Activated T-helper 1 cell treated with anti-CD3 and anti-CD28 coated beads, Interleukin-12 subunit alpha, Interleukin-12 subunit beta, Interleukin-2, Interleukin-4 antibody, amounts not matched to agents 30 ng/mL and 10 ng/mL and 1 ng/mL, durations not matched to agents 14 hours and 24 hours and 36 hours (primary cell): ENCODE data around the gene CBX8. TPM values are rescaled to one million over a fixed set of nuclear protein-coding genes. Genes with fewer than 3 reads are reported as not detected.
A peak's percentile ranks its signal among the peaks of the same experiment; 100 is the strongest.
"Not testable (repeated sequence)": the region's sequence is repeated elsewhere in the genome, so short reads cannot be mapped to it uniquely, and the experiment has no call there.

ENCODE experiments used
- DNase-seq: peaks from one replicate; pipeline ENCODE4 v3.0.0; 2021; ENCODE audit warnings: low spot score
- H3K27ac Mint-ChIP-seq: one replicate; pipeline ENCODE4 v1.8.0; 2021; ENCODE audit warnings: mild to moderate bottlenecking, mixed read lengths
- H3K27me3 Mint-ChIP-seq: one replicate; pipeline ENCODE4 v1.8.0; 2022; ENCODE audit warnings: mild to moderate bottlenecking, moderate library complexity, mixed read lengths; ENCODE audit not compliant: insufficient read depth
- H3K36me3 Mint-ChIP-seq: one replicate; pipeline ENCODE4 v1.8.0; 2021; ENCODE audit warnings: low read depth, mixed read lengths
- H3K4me1 Mint-ChIP-seq: one replicate; pipeline ENCODE4 v1.8.0; 2021; ENCODE audit warnings: low read depth, mixed read lengths
- H3K4me3 Mint-ChIP-seq: one replicate; pipeline ENCODE4 v1.8.0; 2021; ENCODE audit warnings: mild to moderate bottlenecking, moderate library complexity, mixed read lengths
- H3K9me3 Mint-ChIP-seq: one replicate; pipeline ENCODE4 v1.8.0; 2021; ENCODE audit warnings: mixed read lengths
- intact Hi-C: fragments of 100-400 bp; cut with micrococcal nuclease; formaldehyde crosslinking; loops from one replicate; pipeline ENCODE4 v1.15.1; 2024
- total RNA-seq: library from RNA; stranded (reverse); gene quantifications from 2 replicates; pipeline ENCODE4 v1.2.3, GENCODE V29; 2022

The CBX8 gene
- total RNA-seq, 1 donor from 2014 or later, result 6.2 TPM

GRCh38 chr17:79758271-79758670, 38.6 kb downstream of the CBX8 start:
- no peak overlapping the region for H3K4me3 Mint-ChIP-seq
- H3K27ac Mint-ChIP-seq, result no peak overlapping the region
- no peak for DNase-seq
- no peaks in the 10 kb centered on the region for H3K9me3 Mint-ChIP-seq
- H3K4me1 Mint-ChIP-seq, result no peaks in the 10 kb centered on the region
- H3K27me3 Mint-ChIP-seq, result peaks cover 11% of the 10 kb centered on the region
- intact Hi-C loops, result no loop called here
- H3K36me3 Mint-ChIP-seq, result no peaks in the 10 kb centered on the region

GRCh38 chr17:79757140-79757745, 39.6 kb downstream of the CBX8 start:
- no peaks in the 10 kb centered on the region for H3K4me1 Mint-ChIP-seq
- intact Hi-C loops, result no loop called here
- no peak for DNase-seq
- peaks cover 10% of the 10 kb centered on the region for H3K27me3 Mint-ChIP-seq
- H3K27ac Mint-ChIP-seq, result no peak overlapping the region
- H3K4me3 Mint-ChIP-seq, result no peak overlapping the region
- H3K9me3 Mint-ChIP-seq, result no peaks in the 10 kb centered on the region
- H3K36me3 Mint-ChIP-seq, result no peaks in the 10 kb centered on the region

- intact Hi-C loops, result no loop called here
- peaks cover 23% of the 10 kb centered on the region for H3K27me3 Mint-ChIP-seq
- H3K27ac Mint-ChIP-seq, result no peak overlapping the region
- no peaks in the 10 kb centered on the region for H3K4me1 Mint-ChIP-seq
- no peaks in the 10 kb centered on the region for H3K36me3 Mint-ChIP-seq
- no peak for DNase-seq
- no peak overlapping the region for H3K4me3 Mint-ChIP-seq
- H3K9me3 Mint-ChIP-seq, result no peaks in the 10 kb centered on the region
These were observed 41.3 kb downstream of the CBX8 start for GRCh38 chr17:79755591-79755990.

GRCh38 chr17:79754903-79755302, 42.0 kb downstream of the CBX8 start:
- H3K27ac Mint-ChIP-seq, result not testable (repeated sequence)

GRCh38 chr17:79754370-79754769, 42.5 kb downstream of the CBX8 start:
- no peaks in the 10 kb centered on the region for H3K4me1 Mint-ChIP-seq
- H3K9me3 Mint-ChIP-seq, result no peaks in the 10 kb centered on the region

More at GRCh38 chr17:79754903-79755302, 42.0 kb downstream of the CBX8 start:
- DNase-seq, H3K36me3 Mint-ChIP-seq, H3K4me3 Mint-ChIP-seq, intact Hi-C loops, H3K4me1 Mint-ChIP-seq, H3K9me3 Mint-ChIP-seq: not testable (repeated sequence)
- peaks cover 26% of the 10 kb centered on the region for H3K27me3 Mint-ChIP-seq

GRCh38 chr17:79752175-79752574, 44.7 kb downstream of the CBX8 start:
- H3K4me3 Mint-ChIP-seq, result no peak overlapping the region
- H3K36me3 Mint-ChIP-seq, result no peaks in the 10 kb centered on the region
- DNase-seq, result no peak

More at GRCh38 chr17:79754370-79754769, 42.5 kb downstream of the CBX8 start:
- no peak for DNase-seq
- Mint-ChIP-seq H3K4me3 (no peak overlapping the region), H3K27me3 (peaks cover 31% of the 10 kb centered on the region), H3K36me3 (no peaks in the 10 kb centered on the region), H3K27ac (no peak overlapping the region)
- intact Hi-C loops, result no loop called here

GRCh38 chr17:79750650-79751545, 46.0 kb downstream of the CBX8 start:
- DNase-seq, result no peak
- Mint-ChIP-seq H3K4me1 (peaks cover 5% of the 10 kb centered on the region), H3K27me3 (peaks cover 47% of the 10 kb centered on the region), H3K36me3 (no peaks in the 10 kb centered on the region), H3K9me3 (no peaks in the 10 kb centered on the region), H3K27ac (no peak overlapping the region), H3K4me3 (no peak overlapping the region)
- intact Hi-C loops, result no loop called here

More at GRCh38 chr17:79752175-79752574, 44.7 kb downstream of the CBX8 start:
- no peak overlapping the region for H3K27ac Mint-ChIP-seq
- H3K9me3 Mint-ChIP-seq, result no peaks in the 10 kb centered on the region
- peaks cover 37% of the 10 kb centered on the region for H3K27me3 Mint-ChIP-seq
- no peaks in the 10 kb centered on the region for H3K4me1 Mint-ChIP-seq
- intact Hi-C loops, result no loop called here

- no peak overlapping the region for H3K27ac Mint-ChIP-seq
- peaks cover 47% of the 10 kb centered on the region for H3K27me3 Mint-ChIP-seq
These were observed 46.9 kb downstream of the CBX8 start for GRCh38 chr17:79749958-79750357.

GRCh38 chr17:79749156-79749815, 47.6 kb downstream of the CBX8 start:
- peaks cover 11% of the 10 kb centered on the region for H3K4me1 Mint-ChIP-seq
- no peak overlapping the region for H3K4me3 Mint-ChIP-seq
- no peak for DNase-seq
- H3K27ac Mint-ChIP-seq, result no peak overlapping the region
- peaks cover 43% of the 10 kb centered on the region for H3K27me3 Mint-ChIP-seq
- no peaks in the 10 kb centered on the region for H3K9me3 Mint-ChIP-seq
- intact Hi-C loops, result no loop called here
- no peaks in the 10 kb centered on the region for H3K36me3 Mint-ChIP-seq

More at GRCh38 chr17:79749958-79750357, 46.9 kb downstream of the CBX8 start:
- intact Hi-C loops, result no loop called here
- no peak for DNase-seq
- no peak overlapping the region for H3K4me3 Mint-ChIP-seq
- no peaks in the 10 kb centered on the region for H3K36me3 Mint-ChIP-seq
- H3K4me1 Mint-ChIP-seq, result peaks cover 11% of the 10 kb centered on the region
- no peaks in the 10 kb centered on the region for H3K9me3 Mint-ChIP-seq

GRCh38 chr17:79748295-79749099, 48.4 kb downstream of the CBX8 start:
- Mint-ChIP-seq H3K4me1 (peaks cover 11% of the 10 kb centered on the region), H3K4me3 (no peak overlapping the region), H3K9me3 (no peaks in the 10 kb centered on the region), H3K27ac (no peak overlapping the region), H3K36me3 (no peaks in the 10 kb centered on the region), H3K27me3 (peaks cover 41% of the 10 kb centered on the region)
- intact Hi-C loops, result no loop called here
- no peak for DNase-seq

- H3K27ac Mint-ChIP-seq, result peak overlapping the region; percentile 52
- H3K4me3 Mint-ChIP-seq, result no peak overlapping the region
- DNase-seq, result no peak
- intact Hi-C loops, result loop anchor here (2.0 kb wide), 3 partner anchors 29 to 249 kb away; partner anchors contain the start of gene CBX4
- no peaks in the 10 kb centered on the region for H3K9me3 Mint-ChIP-seq
- H3K36me3 Mint-ChIP-seq, result no peaks in the 10 kb centered on the region
- H3K27me3 Mint-ChIP-seq, result peaks cover 41% of the 10 kb centered on the region
- peaks cover 11% of the 10 kb centered on the region for H3K4me1 Mint-ChIP-seq
These were observed 49.2 kb downstream of the CBX8 start for GRCh38 chr17:79747508-79748294.
